Limb (tissue), 2 donors: ENCODE results near the gene EML4.

ENCODE experiments used
- DNase-seq, 2 donors: peaks; one replicate each; pipeline ENCODE4 v3.0.0-alpha.2; 2016; ENCODE audit errors: extremely low spot score in 2 of 2

The EML4 gene

DNA sequence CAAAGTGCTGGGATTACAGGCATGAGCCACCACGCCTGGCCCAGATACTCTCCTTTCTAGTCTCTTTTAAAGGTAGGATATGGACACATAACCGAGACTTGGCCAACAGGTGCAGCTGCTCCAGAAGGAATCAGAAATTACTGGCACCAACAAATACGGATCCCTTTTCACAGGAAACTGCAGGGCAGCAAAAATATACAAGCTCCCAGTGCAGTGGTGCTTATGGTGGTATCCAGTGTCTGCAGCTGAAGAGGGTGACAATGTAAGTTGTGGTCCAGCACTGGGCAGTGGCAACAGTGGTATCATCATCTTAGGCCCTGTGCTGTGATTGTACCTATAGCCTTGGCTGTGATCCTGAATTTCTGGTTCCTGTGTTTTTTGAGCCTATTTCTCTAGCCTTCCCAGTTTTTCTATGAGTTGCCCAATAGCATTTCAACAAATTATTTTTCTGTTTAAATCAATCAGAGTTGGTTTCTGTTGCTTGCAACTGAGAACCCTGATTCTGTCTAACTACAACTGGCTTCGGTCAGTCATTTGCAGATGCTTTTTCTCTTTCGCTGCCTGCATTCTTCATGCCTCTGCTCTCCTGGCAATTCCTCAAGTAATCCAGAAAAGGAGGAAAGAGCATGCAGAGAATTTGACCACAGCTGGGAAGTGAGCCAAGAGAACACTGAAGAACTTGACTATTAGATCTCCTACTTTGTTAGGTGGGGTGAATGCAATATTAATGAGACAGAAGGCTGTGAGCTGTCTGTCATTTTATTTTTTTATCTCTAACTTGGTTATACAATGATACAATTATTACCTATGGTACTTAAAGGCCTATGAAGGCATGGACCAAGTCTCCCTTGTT lies 30.8 kb upstream of the EML4 start:
- DNase-seq = peak; percentile 41 to 60

DNA sequence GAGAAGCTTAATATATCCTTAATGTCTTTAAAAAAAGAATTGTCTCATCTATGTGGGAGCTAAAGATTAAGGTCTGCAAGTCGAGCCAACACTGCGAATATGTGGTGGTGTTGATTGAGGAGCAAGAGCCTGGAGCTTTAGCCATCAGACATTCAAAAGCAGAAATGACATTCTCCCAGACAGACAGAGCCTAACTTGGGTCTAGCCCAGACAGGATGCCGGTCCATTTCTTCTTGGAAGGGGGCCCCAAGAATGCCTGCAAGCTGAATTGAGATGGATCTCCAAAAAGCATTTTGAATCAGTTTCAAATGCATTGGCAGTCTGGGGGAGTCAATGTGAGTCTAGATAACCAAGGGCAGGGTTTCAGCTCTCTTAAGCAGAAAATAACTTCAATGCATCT lies 30.1 kb upstream of the EML4 start:
- no peak for DNase-seq

DNA sequence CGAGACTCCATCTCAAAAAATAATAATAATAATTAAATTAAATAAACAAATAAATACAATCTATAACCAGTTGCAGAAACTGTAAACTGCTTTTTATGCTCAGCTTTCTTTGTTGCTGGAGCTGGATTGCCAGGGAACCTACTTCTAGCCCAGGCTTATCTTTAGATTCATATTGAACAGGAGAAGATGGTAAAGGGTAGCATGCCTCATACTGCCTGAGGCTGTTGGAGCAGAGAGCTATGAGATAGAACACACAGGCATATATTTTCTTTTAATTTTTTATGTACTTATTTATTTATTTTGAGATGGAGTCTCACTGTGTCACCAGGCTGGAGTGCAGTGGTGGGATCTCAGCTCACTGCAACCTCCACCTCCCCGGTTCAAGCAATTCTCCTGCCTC lies 28.7 kb upstream of the EML4 start:
- no peak for DNase-seq

DNA sequence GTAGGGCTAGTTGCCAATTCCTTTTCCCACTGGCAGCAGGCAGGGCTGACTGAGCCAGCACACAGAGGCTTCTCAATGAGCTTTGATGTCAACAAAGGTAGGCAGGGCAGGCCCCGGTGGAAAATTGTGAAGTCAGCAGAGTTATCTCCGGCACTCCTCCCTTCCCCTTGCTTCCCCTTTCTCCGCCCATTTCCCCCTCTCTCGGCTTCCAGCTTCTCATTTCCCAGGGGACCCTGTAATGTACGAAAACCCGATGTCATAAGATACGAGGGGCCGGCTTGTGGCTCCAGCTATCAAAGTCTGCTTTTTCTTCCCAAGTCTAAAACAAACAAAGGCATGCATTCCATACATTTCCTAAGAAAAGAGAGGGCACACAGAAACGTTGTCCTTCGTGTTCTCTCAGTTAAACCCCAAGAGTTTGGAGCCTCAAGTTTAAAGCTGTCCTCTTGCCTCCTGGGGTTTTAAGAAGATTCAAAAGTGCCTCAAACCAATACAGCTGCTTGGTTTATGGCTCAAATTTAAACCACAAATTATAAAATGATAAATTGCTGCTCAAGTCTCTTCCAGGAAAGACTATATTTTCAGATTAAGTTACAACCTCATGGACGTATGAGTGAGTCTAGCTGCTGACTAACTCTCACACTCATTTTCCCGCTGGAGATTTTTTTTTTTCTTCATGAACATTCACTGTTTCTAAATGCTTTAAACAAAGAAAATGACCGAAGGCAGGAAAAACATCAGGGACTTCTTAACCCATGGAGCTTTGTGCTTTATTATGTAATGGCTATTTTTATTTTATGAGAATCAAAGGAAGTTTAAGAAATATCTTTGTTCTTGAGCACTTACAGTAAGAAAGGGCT lies 27.2 kb upstream of the EML4 start:
- DNase-seq = peak; percentile 78 to 89

DNA sequence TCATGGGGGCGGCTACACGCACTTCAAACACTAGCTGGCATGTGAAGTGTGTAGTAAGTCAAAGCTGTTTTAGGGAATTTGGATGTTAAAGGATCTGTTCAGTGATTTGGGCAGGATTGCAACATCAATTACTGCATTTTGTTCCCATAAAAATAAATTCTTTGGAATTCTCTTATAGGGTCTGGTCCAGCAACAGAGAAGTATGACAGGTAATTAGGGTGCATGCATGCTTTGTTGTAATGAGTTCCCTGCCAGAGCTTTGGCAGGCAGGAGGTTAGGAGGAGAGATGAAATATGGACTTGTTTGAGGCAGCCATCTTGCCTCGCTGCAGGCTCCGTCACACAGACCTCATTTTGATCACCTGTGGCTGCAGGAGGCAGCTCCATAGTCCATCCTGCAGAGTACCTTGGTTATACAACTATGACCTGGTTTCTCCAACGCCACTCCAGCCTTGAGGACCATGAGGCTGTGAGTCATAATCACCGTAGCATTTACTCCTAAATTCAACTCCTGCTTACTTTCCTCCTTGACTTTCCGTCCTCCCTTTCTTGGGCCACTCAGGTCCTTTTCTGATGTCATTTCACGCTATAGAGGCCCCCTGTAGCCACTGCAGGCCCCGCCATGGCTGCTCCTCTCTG lies 26.5 kb upstream of the EML4 start:
- peak in 1 of 2 donors; percentile 43 for DNase-seq

DNA sequence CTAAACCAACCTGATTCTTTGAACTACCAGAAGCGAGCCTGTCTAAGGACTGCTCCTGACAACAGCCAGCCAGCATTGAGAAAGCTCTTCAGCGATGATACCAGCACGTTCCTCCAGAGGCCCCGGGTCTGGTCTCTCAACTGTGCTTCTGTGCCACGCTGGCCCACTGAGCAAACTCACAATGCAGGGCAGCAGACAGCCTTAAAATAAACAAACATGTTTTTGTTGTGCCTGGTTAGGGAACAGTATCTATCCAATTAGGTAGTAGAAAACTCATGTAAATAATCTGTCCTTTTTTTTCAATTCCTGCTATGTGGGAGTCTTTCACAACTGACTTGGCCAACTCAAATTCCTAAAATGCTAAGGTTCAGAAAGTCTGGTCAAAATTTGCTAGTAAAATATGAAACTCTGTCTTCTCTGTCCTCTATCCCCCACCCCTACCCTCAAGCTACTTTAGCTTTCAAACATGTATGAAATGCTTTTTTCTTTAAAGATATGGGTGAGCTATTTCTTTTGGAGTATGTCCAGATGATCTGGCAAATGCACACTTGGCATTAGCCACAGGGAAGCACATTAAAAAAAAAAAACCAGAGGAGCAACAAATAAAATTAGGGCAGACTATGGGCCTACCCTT lies 21.4 kb upstream of the EML4 start:
- DNase-seq = no peak

DNA sequence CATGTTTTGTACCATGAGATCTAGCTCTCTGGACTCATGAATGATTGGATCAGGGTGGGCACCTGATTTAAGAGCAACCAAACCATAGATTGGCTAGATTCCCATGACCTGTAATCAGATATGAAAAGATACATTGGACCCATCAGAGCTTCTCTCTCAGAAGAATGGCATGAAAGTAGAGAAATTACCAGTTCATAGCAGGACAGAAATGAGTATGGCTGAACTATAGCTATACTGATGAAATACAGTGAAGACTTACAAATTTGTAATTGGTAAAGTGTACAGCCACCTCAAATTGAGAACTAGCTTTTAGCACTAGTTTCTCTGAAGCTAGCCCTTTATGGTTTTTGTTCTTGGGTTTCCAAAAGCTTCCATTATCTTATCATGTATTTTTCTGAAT lies 19.0 kb upstream of the EML4 start:
- DNase-seq = no peak

DNA sequence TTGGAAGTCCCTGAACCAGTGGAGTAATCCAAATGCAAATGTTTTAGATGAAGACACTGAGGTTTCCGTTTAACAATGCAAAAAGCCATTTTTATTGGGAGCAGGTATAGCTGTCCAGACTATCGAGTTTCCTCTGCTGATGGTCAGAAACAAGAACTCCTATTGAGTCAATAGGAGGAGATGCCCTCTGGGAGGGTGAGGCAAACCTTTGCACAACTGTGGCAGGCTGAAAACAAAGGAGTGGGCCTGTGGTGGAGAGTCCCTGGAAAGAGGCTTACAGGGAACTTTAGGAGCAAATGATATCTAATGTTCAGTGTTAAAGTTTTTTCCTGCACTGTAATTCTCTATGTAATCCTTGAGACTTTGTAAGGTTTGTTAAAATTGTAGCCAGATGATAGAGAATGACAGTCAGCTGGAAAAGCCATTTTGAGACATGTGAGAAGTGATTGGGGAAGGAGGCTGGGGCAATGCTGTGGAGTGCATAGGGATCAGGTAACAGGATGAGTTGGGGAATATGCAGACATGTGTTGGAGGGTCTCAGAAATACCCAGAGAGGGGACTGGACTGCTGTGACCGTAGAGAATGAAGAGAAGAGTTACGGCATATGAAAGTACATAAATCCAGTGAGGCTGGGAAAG lies 15.1 kb upstream of the EML4 start:
- DNase-seq = no peak

DNA sequence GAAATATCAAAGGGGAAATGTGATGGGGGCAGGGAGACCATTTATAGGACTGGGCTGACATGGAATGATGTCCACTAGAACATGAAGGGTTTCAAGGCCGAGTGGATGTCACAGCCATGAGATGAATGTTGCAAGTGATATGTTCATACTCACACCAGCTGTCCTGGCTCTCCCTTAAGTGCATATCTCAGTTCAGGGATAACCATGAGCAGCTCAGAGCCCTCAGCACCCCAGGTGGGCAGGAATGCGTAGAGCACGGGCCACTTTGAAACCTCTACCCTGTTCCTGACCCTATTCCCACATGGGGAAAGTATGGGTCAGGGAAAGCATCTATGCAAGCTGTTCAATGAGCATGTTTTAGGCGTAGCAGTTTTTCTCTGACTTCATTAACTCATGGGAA lies 12.4 kb upstream of the EML4 start:
- DNase-seq = no peak

DNA sequence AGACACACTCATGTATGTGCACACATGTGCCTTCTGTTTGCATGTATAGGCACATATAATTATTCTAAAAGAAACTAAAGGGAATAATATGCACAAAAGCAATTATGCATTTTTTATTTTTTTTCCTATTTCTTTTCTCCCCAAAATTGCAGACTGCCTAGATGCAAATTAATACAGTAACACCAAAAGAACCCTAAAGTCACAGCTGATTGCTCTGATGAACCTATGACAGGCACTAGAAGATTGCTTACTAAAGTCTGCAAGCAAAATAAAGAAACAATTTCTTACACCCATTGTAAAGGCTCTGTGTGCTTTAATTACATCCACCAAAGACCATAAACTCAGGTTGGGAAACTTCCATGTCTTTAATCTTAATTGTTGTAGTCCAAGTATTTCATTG lies 7.7 kb upstream of the EML4 start:
- DNase-seq = no peak

DNA sequence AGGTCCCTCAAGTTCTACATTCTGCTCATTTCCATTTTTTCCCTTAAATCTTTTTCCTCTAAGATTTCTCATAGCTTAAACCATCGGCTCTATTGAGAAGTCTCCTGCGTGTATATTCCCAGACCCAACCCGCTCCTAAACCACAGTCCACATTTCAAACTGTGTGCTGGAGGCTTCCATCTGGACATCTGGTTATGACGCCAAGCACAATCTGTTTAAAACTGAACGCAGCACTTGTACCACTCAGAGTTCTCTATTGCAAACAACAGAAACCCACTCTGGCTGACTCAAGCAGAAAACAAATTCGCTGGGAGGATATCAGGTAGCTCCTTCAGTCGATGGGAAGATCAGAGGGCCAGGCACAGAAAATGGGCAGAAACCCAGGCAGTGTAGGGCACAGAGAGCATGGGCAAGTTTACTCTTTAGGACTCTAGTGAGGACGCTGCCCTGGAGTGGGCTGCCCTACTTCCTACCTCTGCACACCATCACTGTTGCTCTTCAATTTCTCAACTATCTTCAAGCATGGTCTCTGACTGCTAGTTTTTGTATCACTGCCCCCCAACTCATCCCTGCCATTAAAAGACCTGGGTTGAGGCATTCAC lies 5.6 kb upstream of the EML4 start:
- DNase-seq = no peak

DNA sequence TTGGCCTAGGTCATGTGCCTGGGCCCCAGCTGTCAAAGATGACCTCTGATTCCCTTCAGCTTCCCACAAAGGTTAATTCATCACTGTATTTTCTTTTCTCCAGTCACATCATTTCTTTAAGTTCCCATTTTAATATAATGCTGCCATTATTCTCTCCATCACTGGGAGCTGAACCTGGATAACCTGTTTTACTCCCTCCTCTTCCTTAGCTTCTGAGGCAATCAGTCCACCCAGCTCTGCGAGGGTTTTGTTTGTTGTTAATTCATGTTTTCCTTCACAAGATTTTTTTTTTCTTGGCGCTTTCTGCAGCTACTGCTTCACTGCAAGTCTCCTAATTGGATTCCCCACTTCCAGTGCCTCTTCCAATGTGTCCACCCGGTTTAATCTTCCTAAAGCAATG lies 5.1 kb upstream of the EML4 start:
- DNase-seq = no peak

DNA sequence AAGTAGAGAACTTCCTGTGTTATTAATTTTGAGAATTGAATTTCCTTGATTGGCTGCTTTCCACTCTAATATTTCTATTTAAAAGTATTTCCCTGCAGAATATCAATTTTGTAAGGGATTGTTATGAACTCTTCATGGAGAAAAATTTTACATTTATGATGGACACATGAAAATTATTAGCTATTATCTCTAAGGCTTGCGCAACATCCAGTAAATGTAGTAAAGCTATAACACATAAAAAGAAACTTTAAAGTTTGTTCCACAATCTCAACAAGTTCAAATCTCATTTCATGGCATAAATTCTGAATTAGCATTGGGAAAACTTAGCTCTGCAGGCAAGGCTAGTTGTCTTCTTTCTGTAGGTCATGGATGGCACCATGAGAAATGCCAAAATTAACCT lies 4.2 kb upstream of the EML4 start:
- DNase-seq = no peak

DNA sequence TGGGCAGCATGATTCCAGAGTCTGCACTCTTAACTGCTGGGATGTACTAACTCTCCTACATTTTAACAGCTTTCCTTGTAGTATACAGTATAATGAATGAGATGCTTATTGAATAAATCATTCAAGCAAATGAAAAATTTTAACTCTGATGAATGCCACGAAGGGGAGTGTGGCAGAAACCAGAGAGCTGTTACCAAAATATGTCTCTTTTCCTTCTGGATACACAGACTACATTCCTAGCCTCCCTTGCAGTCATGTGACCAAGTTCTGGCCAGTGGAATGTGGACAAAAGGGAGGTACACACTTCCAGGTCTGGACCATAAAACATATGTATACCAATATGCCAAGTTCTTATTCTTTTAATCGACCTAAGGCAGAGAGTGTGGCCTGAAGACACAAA lies 1.7 kb upstream of the EML4 start:
- DNase-seq = no peak

DNA sequence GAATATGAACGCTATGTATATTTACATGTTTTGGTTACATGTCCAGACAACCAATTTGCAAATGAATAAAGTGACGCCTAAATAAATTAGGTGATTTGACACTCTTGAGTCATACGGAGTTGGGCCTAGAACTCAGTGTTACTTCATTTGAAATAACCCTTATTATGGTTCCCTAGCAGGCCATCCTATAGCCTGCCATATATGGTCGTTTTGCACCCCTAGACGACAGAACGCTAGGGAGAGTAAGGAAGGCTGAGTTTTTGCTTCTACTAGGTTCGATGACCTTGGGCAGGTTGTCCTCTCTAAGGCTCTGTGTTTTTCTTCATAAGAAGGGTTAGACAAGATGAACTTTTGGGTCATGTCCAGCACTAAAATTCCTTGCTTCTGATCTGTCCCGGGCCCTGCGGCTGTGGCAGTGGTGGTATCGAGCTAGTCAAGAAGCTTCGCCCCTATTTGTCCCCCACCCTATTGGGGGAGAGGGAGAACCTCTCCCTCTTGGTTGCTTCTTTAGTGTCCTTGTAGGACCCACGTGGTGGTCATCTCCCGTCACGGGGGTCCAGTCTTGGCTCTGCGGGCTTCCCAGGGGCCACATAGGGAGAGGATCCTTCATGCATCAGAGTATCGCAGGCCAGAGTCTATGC lies 574 bp upstream of the EML4 start:
- DNase-seq = no peak

DNA sequence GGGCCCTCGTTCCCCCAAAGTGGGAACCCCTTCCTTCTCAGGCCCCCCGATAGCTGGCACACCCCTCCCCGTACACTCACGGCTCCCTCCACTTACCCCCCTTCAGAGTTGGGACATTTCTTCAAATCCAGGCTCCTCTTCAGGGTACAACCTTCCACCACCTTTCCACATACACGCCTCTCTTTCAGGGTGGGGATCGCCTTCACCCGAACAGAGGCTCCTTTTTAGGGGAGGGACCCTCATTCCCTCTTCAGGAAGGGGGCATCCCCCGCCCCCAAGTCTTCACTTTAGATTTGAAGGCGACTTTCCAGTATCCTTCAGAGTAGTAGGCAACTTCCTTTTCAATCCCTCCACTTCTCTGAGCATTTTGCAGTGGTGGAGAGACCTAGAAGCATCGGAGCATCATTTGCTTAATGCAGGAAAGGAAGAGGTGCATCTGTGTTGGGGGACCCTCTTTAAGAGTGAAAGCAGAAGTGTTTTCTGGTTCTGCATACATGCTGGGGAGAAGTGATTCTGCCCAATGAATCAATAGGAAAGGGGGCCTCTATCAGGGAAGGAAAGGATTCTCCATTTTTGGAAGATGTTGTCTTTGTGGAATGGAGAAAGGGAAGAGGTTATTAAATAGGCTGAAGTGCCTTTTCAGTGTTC lies 845 bp downstream of the EML4 start:
- DNase-seq = no peak

DNA sequence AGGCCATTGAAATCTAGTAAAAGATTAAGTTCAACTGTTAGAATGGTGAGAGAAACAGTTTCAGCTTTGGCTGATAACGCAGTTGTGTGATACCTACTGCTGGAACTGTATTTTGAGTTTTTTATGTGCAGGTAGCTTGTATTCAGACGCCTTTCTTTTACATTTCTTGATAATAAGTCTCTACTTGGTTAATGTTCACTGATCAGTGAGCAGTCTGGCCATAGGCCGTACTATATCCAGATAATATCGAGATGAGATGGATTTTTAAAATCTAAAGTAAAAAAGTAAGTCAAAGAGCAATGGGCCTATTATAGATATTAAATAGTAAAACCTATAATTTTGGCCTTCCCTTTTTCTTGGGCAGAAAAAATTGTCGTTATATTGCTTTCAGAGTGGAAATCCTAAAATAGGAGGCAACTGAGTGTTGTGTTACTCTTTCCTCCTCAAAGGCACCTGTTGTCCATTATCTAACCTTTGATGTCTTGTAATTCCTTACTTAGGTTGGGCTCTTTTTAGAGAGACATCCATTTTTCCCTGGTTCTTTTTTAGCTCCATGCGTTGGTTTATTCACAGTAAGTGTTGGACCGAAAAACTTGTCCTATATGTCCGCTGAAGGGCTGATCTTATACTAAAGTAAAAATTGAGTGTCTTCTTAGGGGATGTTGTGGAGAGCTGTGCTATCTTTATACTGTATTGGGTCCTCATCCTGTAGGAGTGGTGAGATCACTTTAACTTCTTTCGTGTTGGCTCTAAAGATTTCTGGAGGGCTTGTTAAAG lies 1.7 kb downstream of the EML4 start:
- DNase-seq = no peak

DNA sequence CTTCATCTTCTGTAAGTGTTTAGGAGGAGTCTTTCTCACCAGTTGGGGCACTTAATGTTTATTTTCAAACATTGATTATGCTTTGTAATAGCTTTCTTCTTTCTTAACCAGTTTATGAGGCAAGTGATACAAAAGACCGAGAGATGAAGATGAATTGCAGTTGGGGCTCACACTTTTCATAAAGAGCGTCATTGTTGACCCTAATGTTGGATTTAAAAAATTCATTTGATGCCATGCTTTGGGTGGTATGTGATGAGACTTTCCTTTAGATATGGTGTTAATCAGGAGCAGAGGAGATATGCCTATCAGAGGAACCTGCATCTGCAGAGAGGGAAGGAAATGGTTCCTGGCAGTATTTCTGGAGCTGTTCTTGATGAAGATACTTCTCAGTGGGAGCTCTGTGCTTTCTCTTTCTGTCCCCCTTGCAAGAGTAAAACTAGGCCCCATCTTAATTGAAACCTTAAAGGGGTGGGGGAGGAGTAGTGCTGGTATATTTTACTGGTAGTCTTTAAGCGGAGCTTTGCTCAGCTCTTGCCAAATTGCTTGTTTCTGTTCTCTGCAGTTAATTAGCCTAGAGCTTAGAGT lies 2.3 kb downstream of the EML4 start:
- DNase-seq = peak in 1 of 2 donors; percentile 53

DNA sequence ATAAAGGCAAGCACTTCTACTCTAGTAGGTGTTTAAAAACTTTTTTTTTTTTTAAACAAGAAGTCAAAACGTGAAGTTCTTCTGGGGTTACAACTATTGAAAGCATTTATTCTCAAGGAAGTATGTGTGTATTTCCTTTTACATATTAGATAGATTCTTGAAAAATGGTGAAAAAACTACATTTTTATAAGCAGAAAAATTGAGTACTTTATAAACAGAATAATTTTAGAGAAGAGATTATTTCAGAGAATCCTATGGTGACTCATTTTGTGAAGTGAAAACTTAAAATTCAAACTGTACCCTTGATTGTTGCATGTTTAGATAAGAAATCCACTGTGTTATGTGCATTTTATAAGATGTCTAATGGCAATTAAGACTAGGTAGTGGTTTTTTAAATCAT lies 2.9 kb downstream of the EML4 start:
- no peak for DNase-seq
